Neural cell (in vitro differentiated cells): ENCODE results near the gene UIMC1. TPM values are rescaled to one million over a fixed set of nuclear protein-coding genes. Genes with fewer than 3 reads are reported as not detected.
"Not testable (repeated sequence)": the region's sequence is repeated elsewhere in the genome, so short reads cannot be mapped to it uniquely, and the experiment has no call there.

Source experiments
- H2AFZ ChIP-seq: fragments of 200-600, 300-800 bp; sonication (generic), shearing (Covaris generic); 2 replicates; pipeline ENCODE4 v1.6.0; 2014; ENCODE audit warnings: low read depth, mild to moderate bottlenecking, antibody characterized with exemption, low read length, moderate library complexity
- H3F3A ChIP-seq: fragments of 200-600 bp; shearing (Covaris generic); 2 replicates; pipeline ENCODE4 v1.6.1; 2016; ENCODE audit warnings: mild to moderate bottlenecking, moderate library complexity, mixed read lengths, antibody characterized with exemption, low read length; ENCODE audit not compliant: insufficient read depth, poor library complexity, severe bottlenecking
- H3K27ac ChIP-seq: fragments of 200-600, 300-800 bp; sonication (generic), shearing (Covaris generic); 2 replicates; pipeline ENCODE4 v1.5.1; 2014; ENCODE audit warnings: mild to moderate bottlenecking, low read length, moderate library complexity
- H3K27me3 ChIP-seq: fragments of 300-800, 200-600 bp; sonication (generic), shearing (Covaris generic); 2 replicates; pipeline ENCODE4 v1.6.0; 2014; ENCODE audit warnings: mild to moderate bottlenecking, low read depth, low read length, moderate library complexity; ENCODE audit not compliant: insufficient read depth
- H3K36me3 ChIP-seq: fragments of 300-800, 200-600 bp; sonication (generic), shearing (Covaris generic); 2 replicates; pipeline ENCODE4 v1.5.1; 2014; ENCODE audit warnings: mild to moderate bottlenecking, antibody characterized with exemption, low read length, moderate library complexity; ENCODE audit not compliant: insufficient read depth
- H3K4me2 ChIP-seq: fragments of 300-800, 200-600 bp; sonication (generic), shearing (Covaris generic); 2 replicates; pipeline ENCODE4 v1.6.0; 2014; ENCODE audit warnings: mild to moderate bottlenecking, low read length
- H3K4me3 ChIP-seq: fragments of 300-800, 200-600 bp; sonication (generic), shearing (Covaris generic); 2 replicates; pipeline ENCODE4 v1.5.1; 2014; ENCODE audit warnings: mild to moderate bottlenecking, low read length, moderate library complexity
- H3K79me2 ChIP-seq: fragments of 200-600 bp; shearing (Covaris generic); replicated peaks from 2 replicates; pipeline ENCODE4 v1.6.0; 2014; ENCODE audit warnings: mild to moderate bottlenecking, low read length, moderate library complexity; ENCODE audit not compliant: insufficient read depth
- H3K9ac ChIP-seq: fragments of 300-800, 200-600 bp; sonication (generic), shearing (Covaris generic); 2 replicates; pipeline ENCODE4 v1.6.1; 2016; ENCODE audit warnings: mild to moderate bottlenecking, low read length, mixed read lengths
- H3K9me2 ChIP-seq: fragments of 200-600 bp; shearing (Covaris generic); 2 replicates; pipeline ENCODE4 v1.6.1; 2016; ENCODE audit warnings: mild to moderate bottlenecking, low read length, mixed read lengths; ENCODE audit not compliant: insufficient read depth
- H3K9me3 ChIP-seq: fragments of 200-600, 300-800 bp; sonication (generic), shearing (Covaris generic); 2 replicates; pipeline ENCODE4 v1.6.1; 2016; ENCODE audit warnings: mild to moderate bottlenecking, mixed run types, low read length, moderate library complexity, mixed read lengths
- H4K20me1 ChIP-seq: fragments of 200-600 bp; shearing (Covaris generic); 2 replicates; pipeline ENCODE4 v1.6.1; 2016; ENCODE audit warnings: mild to moderate bottlenecking, mixed run types; ENCODE audit not compliant: insufficient read depth
- EP300 ChIP-seq: fragments of 450-650 bp; conservative IDR thresholded peaks from 2 replicates; pipeline ENCODE4 v1.6.1; 2014; ENCODE audit warnings: antibody characterized with exemption, mild to moderate bottlenecking, moderate library complexity; ENCODE audit not compliant: poor library complexity, severe bottlenecking
- EZH2 ChIP-seq: fragments of 200-600, 300-800 bp; shearing (Covaris generic), sonication (generic); IDR thresholded peaks from 2 replicates; pipeline ENCODE4 v1.6.1; 2014; ENCODE audit warnings: antibody characterized with exemption, low read length, borderline replicate concordance, mild to moderate bottlenecking; ENCODE audit not compliant: insufficient read depth, poor library complexity, severe bottlenecking
- MXI1 ChIP-seq: fragments of 450-650 bp; conservative IDR thresholded peaks from 2 replicates; pipeline ENCODE4 v1.6.1; 2014; ENCODE audit warnings: antibody characterized with exemption, mild to moderate bottlenecking; ENCODE audit not compliant: poor library complexity, severe bottlenecking
- POLR2AphosphoS5 ChIP-seq: IDR thresholded peaks from 2 replicates; pipeline ENCODE4 v1.6.1; 2012
- RAD21 ChIP-seq: fragments of 450-650 bp; conservative IDR thresholded peaks from 2 replicates; pipeline ENCODE4 v1.6.1; 2014; ENCODE audit warnings: antibody characterized with exemption, mild to moderate bottlenecking, moderate library complexity
- SMC3 ChIP-seq: fragments of 450-650 bp; conservative IDR thresholded peaks from 2 replicates; pipeline ENCODE4 v1.6.1; 2014; ENCODE audit warnings: antibody characterized with exemption, mild to moderate bottlenecking, moderate library complexity; ENCODE audit not compliant: poor library complexity
- TAF1 ChIP-seq: IDR thresholded peaks from 2 replicates; pipeline ENCODE4 v1.6.1; 2012; ENCODE audit warnings: low read depth
- polyA plus RNA-seq: library from polyadenylated mRNA; depleted of rRNA; stranded (reverse); fragments of >200 nt; gene quantifications from 2 replicates; pipeline ENCODE4 v1.2.3, GENCODE V29; 2014
- TF ChIP-seq, protein P1 (sequence below): IDR thresholded peaks from 2 replicates; pipeline ENCODE4 v1.6.1; 2012; ENCODE audit warnings: borderline replicate concordance
- TF ChIP-seq, protein P2 (sequence below): fragments of 450-650 bp; IDR thresholded peaks from 2 replicates; pipeline ENCODE4 v1.5.1; 2014; ENCODE audit warnings: antibody characterized with exemption, mild to moderate bottlenecking, moderate library complexity; ENCODE audit not compliant: poor library complexity, severe bottlenecking

The UIMC1 gene
- polyA plus RNA-seq, 1 donor from 2014 or later: 74.0 TPM

DNA sequence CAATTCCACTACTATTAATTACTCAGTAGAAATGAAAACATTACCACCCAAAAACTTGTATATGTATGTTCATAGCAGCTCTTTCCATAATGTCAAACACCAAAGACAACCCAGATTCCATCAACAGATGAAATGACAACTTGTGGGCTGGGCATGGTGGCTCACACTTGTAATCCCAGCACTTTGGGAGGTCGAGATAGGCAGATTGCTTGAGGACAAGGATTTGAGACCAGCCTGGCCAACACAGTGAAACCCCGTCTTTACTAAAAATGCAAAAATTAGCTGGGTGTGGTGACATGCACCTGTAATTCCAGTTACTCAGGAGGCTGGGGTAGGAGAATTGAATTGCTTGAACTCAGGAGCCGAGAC is 11.5 kb downstream of the UIMC1 start:
- TF ChIP-seq EP300: no peak
- no peak for TF ChIP-seq SMC3
- TF ChIP-seq MXI1: no peak
- TF ChIP-seq, protein P1, sequence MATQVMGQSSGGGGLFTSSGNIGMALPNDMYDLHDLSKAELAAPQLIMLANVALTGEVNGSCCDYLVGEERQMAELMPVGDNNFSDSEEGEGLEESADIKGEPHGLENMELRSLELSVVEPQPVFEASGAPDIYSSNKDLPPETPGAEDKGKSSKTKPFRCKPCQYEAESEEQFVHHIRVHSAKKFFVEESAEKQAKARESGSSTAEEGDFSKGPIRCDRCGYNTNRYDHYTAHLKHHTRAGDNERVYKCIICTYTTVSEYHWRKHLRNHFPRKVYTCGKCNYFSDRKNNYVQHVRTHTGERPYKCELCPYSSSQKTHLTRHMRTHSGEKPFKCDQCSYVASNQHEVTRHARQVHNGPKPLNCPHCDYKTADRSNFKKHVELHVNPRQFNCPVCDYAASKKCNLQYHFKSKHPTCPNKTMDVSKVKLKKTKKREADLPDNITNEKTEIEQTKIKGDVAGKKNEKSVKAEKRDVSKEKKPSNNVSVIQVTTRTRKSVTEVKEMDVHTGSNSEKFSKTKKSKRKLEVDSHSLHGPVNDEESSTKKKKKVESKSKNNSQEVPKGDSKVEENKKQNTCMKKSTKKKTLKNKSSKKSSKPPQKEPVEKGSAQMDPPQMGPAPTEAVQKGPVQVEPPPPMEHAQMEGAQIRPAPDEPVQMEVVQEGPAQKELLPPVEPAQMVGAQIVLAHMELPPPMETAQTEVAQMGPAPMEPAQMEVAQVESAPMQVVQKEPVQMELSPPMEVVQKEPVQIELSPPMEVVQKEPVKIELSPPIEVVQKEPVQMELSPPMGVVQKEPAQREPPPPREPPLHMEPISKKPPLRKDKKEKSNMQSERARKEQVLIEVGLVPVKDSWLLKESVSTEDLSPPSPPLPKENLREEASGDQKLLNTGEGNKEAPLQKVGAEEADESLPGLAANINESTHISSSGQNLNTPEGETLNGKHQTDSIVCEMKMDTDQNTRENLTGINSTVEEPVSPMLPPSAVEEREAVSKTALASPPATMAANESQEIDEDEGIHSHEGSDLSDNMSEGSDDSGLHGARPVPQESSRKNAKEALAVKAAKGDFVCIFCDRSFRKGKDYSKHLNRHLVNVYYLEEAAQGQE: no peak
- no peak for TF ChIP-seq RAD21
- no peak for TF ChIP-seq EZH2
- TF ChIP-seq, protein P2, sequence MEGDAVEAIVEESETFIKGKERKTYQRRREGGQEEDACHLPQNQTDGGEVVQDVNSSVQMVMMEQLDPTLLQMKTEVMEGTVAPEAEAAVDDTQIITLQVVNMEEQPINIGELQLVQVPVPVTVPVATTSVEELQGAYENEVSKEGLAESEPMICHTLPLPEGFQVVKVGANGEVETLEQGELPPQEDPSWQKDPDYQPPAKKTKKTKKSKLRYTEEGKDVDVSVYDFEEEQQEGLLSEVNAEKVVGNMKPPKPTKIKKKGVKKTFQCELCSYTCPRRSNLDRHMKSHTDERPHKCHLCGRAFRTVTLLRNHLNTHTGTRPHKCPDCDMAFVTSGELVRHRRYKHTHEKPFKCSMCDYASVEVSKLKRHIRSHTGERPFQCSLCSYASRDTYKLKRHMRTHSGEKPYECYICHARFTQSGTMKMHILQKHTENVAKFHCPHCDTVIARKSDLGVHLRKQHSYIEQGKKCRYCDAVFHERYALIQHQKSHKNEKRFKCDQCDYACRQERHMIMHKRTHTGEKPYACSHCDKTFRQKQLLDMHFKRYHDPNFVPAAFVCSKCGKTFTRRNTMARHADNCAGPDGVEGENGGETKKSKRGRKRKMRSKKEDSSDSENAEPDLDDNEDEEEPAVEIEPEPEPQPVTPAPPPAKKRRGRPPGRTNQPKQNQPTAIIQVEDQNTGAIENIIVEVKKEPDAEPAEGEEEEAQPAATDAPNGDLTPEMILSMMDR: no peak
- no peak for TF ChIP-seq POLR2AphosphoS5
- no peak for TF ChIP-seq TAF1
- H2AFZ ChIP-seq: no peak overlapping the region
- H3K27ac ChIP-seq: no peak overlapping the region
- no peak overlapping the region for H3K4me2 ChIP-seq
- no peaks in the 10 kb centered on the region for H3F3A ChIP-seq
- H3K9ac ChIP-seq: no peak overlapping the region
- H3K4me3 ChIP-seq: no peak overlapping the region
- H3K27me3 ChIP-seq: no peaks in the 10 kb centered on the region
- H3K36me3 ChIP-seq: no peaks in the 10 kb centered on the region
- no peaks in the 10 kb centered on the region for H3K9me2 ChIP-seq
- no peaks in the 10 kb centered on the region for H4K20me1 ChIP-seq
- H3K9me3 ChIP-seq: no peaks in the 10 kb centered on the region
- H3K79me2 ChIP-seq: peaks cover 68% of the 10 kb centered on the region

DNA sequence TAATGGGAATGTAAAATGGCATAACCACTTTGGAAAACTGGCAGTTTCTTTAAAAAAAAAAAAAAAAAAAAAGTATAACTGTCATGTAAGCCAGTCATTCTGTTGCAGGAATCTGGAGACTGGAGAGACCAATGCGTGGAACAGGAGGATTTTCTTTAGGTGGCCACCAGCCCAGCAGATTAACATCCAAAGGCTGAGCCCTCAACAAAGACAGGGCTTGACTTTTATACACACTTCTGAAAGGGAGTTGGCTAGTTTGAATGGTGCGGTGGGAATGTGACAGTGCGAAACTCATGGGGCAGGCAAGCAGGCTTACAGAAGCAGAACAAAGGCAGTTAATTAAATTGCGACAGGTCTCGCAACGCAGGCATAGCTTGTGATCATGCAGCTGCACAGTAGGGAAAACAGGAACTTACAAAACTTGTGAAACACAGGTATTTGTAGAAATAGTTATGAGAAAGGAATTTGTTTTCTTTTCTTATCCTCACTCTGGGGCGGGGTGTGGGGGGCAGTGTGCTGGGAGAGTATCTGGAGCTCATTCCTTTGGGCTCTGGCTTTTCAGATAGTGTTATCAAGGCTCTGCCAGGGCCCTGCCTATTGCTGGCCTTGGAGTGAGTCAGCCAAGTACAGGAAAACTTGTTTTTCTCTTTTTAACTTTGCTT is 12.0 kb downstream of the UIMC1 start:
- no peak for TF ChIP-seq EP300
- TF ChIP-seq RAD21: no peak
- TF ChIP-seq EZH2: no peak
- TF ChIP-seq, protein P2: no peak
- TF ChIP-seq POLR2AphosphoS5: no peak
- TF ChIP-seq MXI1: no peak
- TF ChIP-seq TAF1: no peak
- no peak for TF ChIP-seq SMC3
- TF ChIP-seq, protein P1: no peak
- Histone ChIP-seq H4K20me1 (no peaks in the 10 kb centered on the region), H3K9me3 (no peaks in the 10 kb centered on the region), H3K27ac (no peak overlapping the region), H3K36me3 (no peaks in the 10 kb centered on the region), H3F3A (no peaks in the 10 kb centered on the region), H3K9ac (no peak overlapping the region), H2AFZ (no peak overlapping the region), H3K79me2 (peaks cover 67% of the 10 kb centered on the region), H3K9me2 (no peaks in the 10 kb centered on the region), H3K27me3 (no peaks in the 10 kb centered on the region), H3K4me3 (no peak overlapping the region), H3K4me2 (no peak overlapping the region)

DNA sequence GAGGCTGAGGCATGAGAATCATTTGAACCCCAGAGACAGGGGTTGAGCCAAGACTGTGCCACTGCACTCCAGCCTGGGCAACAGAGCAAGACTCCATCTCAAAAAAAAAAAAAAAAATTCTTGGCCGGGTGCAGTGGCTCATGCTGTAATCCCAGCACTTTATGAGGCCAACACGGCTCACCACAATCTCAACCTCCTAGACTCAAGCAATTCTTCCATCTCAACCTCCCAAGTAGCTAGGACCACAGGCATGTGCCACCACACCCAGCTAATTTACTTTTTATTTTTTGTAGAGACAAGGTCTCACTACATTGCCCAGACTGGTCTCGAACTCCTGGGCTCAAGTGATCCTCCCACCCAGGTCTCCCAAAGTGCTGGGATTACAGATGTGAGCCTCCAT is 13.5 kb downstream of the UIMC1 start:
- not testable (repeated sequence) for H3K4me2 ChIP-seq, H3K36me3 ChIP-seq, H3K4me3 ChIP-seq, H3K9me3 ChIP-seq, H3F3A ChIP-seq, H3K27ac ChIP-seq, H4K20me1 ChIP-seq, H3K9me2 ChIP-seq, H2AFZ ChIP-seq, H3K9ac ChIP-seq, H3K27me3 ChIP-seq
- peaks cover 67% of the 10 kb centered on the region for H3K79me2 ChIP-seq
